HPDE6-E6E7 (cell line): ENCODE data around the gene PLBD1.

Experiments
- DNase-seq: peaks from one replicate; pipeline ENCODE4 v3.0.0; 2011; ENCODE audit warnings: missing footprints; ENCODE audit errors: extremely low spot score

Gene PLBD1

DNA sequence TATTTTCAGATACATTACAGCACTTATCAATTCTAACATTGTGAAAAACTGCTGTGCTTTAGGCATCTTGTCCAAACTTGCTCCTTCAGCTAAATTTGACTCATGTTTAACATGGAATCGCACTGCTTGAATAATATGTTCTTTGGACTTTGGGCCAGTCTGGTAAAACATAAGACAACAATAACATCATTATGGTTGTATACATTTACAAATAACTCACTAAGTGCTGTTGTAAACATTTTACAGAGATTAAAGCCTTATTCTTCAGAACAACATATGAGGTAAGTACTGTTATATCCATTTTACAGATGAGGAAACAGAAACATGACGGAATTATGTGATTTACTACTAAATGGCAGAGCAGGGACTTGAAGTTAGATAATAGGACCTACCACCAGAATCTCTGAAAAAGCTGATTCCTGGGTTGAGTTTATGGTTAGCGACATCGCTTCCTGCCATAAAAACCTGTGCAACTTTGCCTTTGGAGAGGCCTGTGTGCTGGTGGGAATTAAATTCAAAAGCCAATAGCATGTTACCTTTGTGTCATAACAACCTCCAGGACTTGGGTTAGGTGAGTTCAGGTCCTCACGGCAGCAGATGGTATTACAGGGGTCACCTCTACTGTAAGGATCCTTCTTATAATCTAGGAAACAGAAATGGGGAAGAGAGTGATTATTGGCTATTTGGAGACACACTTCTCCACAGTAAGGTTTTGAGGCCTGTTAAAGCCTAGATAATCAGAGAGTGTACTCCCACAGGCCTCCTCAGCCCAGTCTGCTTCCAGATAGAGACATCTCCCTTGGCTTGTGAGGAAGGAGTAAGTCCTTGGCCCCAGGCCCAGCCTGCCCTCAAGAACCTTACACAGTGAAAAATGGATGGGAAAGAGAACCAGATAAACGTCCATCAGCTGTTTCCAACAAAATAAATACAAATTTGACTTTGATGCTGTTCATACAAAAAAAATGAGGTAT, 61.8 kb downstream of the PLBD1 start:
- DNase-seq: no peak

DNA sequence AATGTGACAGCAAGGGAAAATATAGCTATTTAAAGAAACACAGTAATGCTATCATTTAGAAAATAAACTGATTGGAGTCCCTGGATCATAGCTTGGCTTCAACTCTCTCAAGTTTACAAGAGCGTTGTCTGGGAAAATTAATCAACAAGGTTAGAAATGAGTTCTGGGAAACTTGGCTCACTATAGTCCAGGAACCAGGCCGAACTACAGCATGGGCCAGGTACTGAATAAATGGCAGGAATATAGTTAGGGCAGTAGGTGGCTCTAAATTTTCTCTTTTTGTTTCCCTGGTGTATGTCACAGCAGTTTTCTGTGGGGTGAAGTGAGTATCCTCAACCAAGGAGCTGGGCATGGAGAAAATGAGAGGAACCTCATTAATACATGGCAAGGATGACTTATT, 72.4 kb downstream of the PLBD1 start:
- no peak for DNase-seq

- DNase-seq: peak; percentile 5
Observed at GRCh38 chr12:14482886-14483285, 84.8 kb downstream of the PLBD1 start.

GRCh38 chr12:14482361-14482760, 85.3 kb downstream of the PLBD1 start:
- no peak for DNase-seq

GRCh38 chr12:14481201-14481600, 86.5 kb downstream of the PLBD1 start:
- no peak for DNase-seq

GRCh38 chr12:14479004-14479403, 88.7 kb downstream of the PLBD1 start:
- DNase-seq: no peak

DNA sequence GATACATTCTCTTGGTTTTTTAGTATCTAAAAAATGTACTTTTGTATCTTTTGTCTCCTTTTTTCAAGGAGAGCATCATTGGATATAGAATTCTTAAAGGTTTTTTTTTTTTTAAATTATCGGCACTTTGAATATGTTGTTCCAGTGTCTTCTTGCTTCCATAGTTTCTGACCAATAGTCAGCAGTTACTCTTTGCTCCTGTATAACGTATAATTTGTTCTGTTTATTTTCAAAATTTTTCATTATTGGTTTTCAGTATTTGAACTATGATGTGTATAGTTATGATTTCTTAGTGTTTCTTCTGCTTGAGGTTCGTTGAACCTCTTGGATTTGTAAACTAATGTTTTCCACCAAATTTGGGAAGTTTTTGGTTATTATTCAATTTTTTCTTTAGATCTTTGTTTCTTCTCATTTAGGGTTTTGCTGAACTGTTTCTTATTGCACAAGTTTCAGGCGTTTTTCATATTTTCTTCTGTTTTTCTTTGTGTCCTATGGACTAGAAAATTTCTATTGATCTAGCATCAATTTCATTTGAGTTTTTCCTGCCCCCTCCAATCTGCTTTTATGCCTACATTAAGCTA, 93.9 kb downstream of the PLBD1 start:
- no peak for DNase-seq

DNA sequence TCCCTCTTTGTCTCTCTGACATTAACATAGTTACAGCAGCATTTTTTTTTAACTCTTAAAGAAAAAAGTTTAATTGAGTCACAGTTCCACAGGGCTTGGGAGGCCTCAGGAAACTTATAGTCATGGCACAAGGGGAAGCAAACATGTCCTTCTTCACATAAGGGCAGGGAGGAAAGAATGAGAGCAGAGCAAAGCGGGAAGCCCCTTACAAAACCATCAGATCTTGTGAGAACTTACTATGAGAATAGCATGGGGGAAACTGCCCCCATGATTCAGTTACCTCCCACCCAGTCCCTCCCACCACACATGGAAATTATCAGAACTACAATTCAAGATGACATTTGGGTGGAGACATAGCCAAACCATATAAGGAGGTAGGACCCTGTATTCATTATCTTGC, 96.2 kb downstream of the PLBD1 start:
- no peak for DNase-seq

DNA sequence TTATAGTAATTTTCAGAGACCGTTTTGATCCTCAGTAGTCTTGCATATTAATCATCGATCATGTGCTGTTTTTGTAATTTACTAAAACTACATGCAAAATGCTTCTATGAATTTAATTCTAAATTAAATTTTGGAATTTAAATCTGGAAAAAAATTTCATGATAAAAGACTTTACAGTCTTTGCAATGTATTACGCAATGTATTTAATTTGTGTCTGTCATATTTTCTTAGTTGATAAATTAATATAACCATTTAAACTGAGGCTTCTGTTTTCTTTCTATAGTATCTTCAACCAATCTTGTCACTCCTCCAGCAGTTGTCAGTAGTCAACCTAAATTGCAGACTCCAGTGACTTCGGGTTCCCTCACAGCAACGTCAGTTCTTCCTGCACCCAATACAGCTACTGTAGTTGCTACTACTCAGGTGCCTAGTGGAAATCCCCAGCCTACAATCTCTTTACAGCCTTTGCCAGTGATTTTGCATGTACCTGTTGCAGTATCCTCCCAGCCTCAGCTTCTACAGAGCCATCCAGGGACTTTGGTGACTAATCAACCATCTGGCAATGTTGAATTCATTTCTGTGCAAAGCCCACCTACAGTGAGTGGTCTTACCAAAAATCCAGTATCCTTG, 107.4 kb downstream of the PLBD1 start:
- DNase-seq: no peak

GRCh38 chr12:14454098-14454907, 113.4 kb downstream of the PLBD1 start:
- DNase-seq: peak; percentile 44
